ENCODE results near the gene SBF1.

GRCh38 chr22:50516068-50516467 lies 41.2 kb upstream of the SBF1 start:
- no peak for TF ChIP-seq CTCF (IDR thresholded peaks at IDR 0.05)
- TF ChIP-seq POLR2A (IDR thresholded peaks at IDR 0.05): no peak
- no peak for TF ChIP-seq EP300 (IDR thresholded peaks at IDR 0.05)
